HepG2 (cell line): ENCODE measurements around the gene RSAD2. TPM values are rescaled to one million over a fixed set of nuclear protein-coding genes. Genes with fewer than 3 reads are reported as not detected.

Experiments used
- ATAC-seq: fragments of 200-7000 bp; cut with Tn5 transposase; 3 replicates; pipeline ENCODE4 v1.9.1; 2020; ENCODE audit warnings: mild to moderate bottlenecking, moderate library complexity
- BruUV-seq: library from RNA; stranded (reverse); fragments of 400-500 nt; replicated peaks from 2 replicates; lab custom pipeline; 2021; lab: Mats Ljungman, UMichigan
- CTCF ChIA-PET: fragments of 300-600 bp; formaldehyde crosslinking; extraction: SDS; loops from one replicate; lab custom pipeline; 2021; ENCODE audit warnings: low total read pairs, inconsistent platforms, low intra/inter-chr PET ratio; lab: Yijun Ruan, JAX
- POLR2A ChIA-PET: fragments of 350-600 bp; sonication (Branson Sonifier 250); formaldehyde crosslinking; loops from one replicate; lab custom pipeline; 2020; ENCODE audit warnings: antibody characterized with exemption, inconsistent platforms; lab: Yijun Ruan, JAX
- DNase-seq: peaks from one replicate; pipeline ENCODE4 v3.0.0-alpha.2; 2015; ENCODE audit warnings: low spot score
- FAIRE-seq: peaks from 3 replicates; lab custom pipeline; 2011; peaks lifted over from hg19 to GRCh38; lab: Jason Lieb, UNC
- H2AFZ ChIP-seq: one replicate; pipeline ENCODE4 v1.6.1; 2011; ENCODE audit warnings: low read length, inconsistent platforms
- H3K27ac ChIP-seq: fragments of 300-600 bp; 3 replicates; pipeline ENCODE4 v1.8.0; 2011; ENCODE audit warnings: mixed run types, mild to moderate bottlenecking, mixed read lengths, low read length, inconsistent platforms; ENCODE audit not compliant: insufficient read depth; ENCODE audit errors: extremely low read length
- H3K27me3 ChIP-seq, 2 experiments: fragments of 200-600 bp in 1 of 2; 2 replicates in 1 of 2; 3 replicates in 1 of 2; pipeline versions ENCODE4 v1.6.0 to v1.8.0; 2011; ENCODE audit warnings: low read length in 2 of 2, mild to moderate bottlenecking in 2 of 2, moderate library complexity in 2 of 2, inconsistent platforms in 1 of 2; ENCODE audit not compliant: insufficient read depth in 2 of 2, control insufficient read depth in 1 of 2
- H3K36me3 ChIP-seq, 2 experiments: fragments of 200-600 bp in 1 of 2; replicated peaks in 1 of 2; 2 replicates in 1 of 2; 3 replicates in 1 of 2; pipeline versions ENCODE4 v1.5.1 to v1.8.0; 2011; ENCODE audit warnings: low read length in 2 of 2, inconsistent platforms in 1 of 2; ENCODE audit not compliant: insufficient read depth in 2 of 2, control insufficient read depth in 1 of 2
- H3K4me1 ChIP-seq: 2 replicates; pipeline ENCODE4 v1.5.1; 2012; ENCODE audit warnings: low read length, inconsistent platforms; ENCODE audit not compliant: insufficient read depth
- H3K4me2 ChIP-seq: 2 replicates; pipeline ENCODE4 v1.6.0; 2011; ENCODE audit warnings: low read depth, low read length, inconsistent platforms
- H3K4me3 ChIP-seq, 3 experiments: fragments of 200-600 bp in 1 of 3; sonication (generic), shearing (Covaris generic) in 1 of 3; replicated peaks in 1 of 3; 2 replicates each; pipeline ENCODE4 v1.5.1; 2011 to 2016; ENCODE audit warnings: low read length in 3 of 3, inconsistent platforms in 2 of 3, low read depth in 2 of 3, mild to moderate bottlenecking in 2 of 3, control low read depth in 1 of 3, mixed read lengths in 1 of 3; ENCODE audit not compliant: insufficient read depth in 1 of 3
- H3K79me2 ChIP-seq: one replicate; pipeline ENCODE4 v1.6.1; 2011; ENCODE audit warnings: low read length, inconsistent platforms; ENCODE audit not compliant: insufficient read depth
- H3K9ac ChIP-seq: 2 replicates; pipeline ENCODE4 v1.6.0; 2011; ENCODE audit warnings: mild to moderate bottlenecking, low read depth, low read length, inconsistent platforms; ENCODE audit not compliant: insufficient read depth
- H3K9me3 ChIP-seq: 2 replicates; pipeline ENCODE4 v1.5.1; 2012; ENCODE audit warnings: mild to moderate bottlenecking, low read length
- H4K20me1 ChIP-seq: 2 replicates; pipeline ENCODE4 v1.6.0; 2011; ENCODE audit warnings: inconsistent platforms, mild to moderate bottlenecking, low read length, moderate library complexity; ENCODE audit not compliant: insufficient read depth
- HNF4A ChIP-seq: sonication (generic); formaldehyde crosslinking; IDR thresholded peaks from 2 replicates; pipeline ENCODE4 v1.4.0; 2020; ENCODE audit warnings: missing genetic modification reagents
- MBD4 ChIP-seq: IDR thresholded peaks from 2 replicates; pipeline ENCODE4 v1.6.1; 2012; ENCODE audit warnings: low read length, inconsistent platforms, borderline replicate concordance
- RCOR2 ChIP-seq: IDR thresholded peaks from 2 replicates; pipeline ENCODE4 v1.6.1; 2016; ENCODE audit warnings: missing biosample characterization, missing genetic modification reagents
- RERE ChIP-seq: IDR thresholded peaks from 2 replicates; pipeline ENCODE4 v1.6.1; 2016; ENCODE audit warnings: low read depth, missing genetic modification reagents, missing compliant biosample characterization
- ZNF766 ChIP-seq: sonication (generic); formaldehyde crosslinking; IDR thresholded peaks from 2 replicates; pipeline ENCODE4 v1.5.0; 2020; ENCODE audit warnings: missing genetic modification reagents, borderline replicate concordance
- in situ Hi-C: cut with HindIII; loops from 2 replicates; pipeline ENCODE4 v1.10.0; 2017; ENCODE audit warnings: low pct_unique_long_range_greater_than_20kb; ENCODE audit not compliant: extremely low pct_ligation_motif_present
- intact Hi-C: fragments of 100-400 bp; cut with micrococcal nuclease; formaldehyde crosslinking; loops from one replicate; pipeline ENCODE4 v1.10.0; 2022; ENCODE audit not compliant: unreplicated experiment
- polyA plus RNA-seq, 8 experiments: library from polyadenylated mRNA; depleted of rRNA in 3 of 8; stranded (reverse) in 7 of 8; unstranded in 1 of 8; fragments of >200 nt; fragmentation: Illumina TruSeq in 4 of 8; extraction: Trizol in 4 of 8; gene quantifications; 2 replicates each; pipeline versions ENCODE4 v1.2.1 to v1.2.3, GENCODE V29; 2011 to 2016; ENCODE audit warnings: low read depth in 4 of 8, missing spikeins in 1 of 8, mixed read lengths in 1 of 8; ENCODE audit not compliant: insufficient read depth in 1 of 8
- total RNA-seq, 5 experiments: library from RNA; depleted of rRNA; stranded (reverse); fragments of >200 nt; fragmentation: Illumina TruSeq; extraction: Trizol; gene quantifications; 2 replicates each; pipeline ENCODE4 v1.2.3, GENCODE V29; 2016; ENCODE audit warnings: low read depth in 1 of 5
- TF ChIP-seq, protein P1 (sequence below): IDR thresholded peaks from 2 replicates; pipeline ENCODE4 v1.6.1; 2016
- TF ChIP-seq, protein P2 (sequence below): sonication (generic); formaldehyde crosslinking; IDR thresholded peaks from 2 replicates; pipeline ENCODE4 v1.4.0; 2020; ENCODE audit warnings: mild to moderate bottlenecking, missing genetic modification reagents

RSAD2 gene
- total and polyA plus RNA-seq, 2 of the 13 experiments (the other 11 are each of a cell fraction or from before 2014, with no cell fraction given), result 0.11 TPM; not detected in 1

DNA sequence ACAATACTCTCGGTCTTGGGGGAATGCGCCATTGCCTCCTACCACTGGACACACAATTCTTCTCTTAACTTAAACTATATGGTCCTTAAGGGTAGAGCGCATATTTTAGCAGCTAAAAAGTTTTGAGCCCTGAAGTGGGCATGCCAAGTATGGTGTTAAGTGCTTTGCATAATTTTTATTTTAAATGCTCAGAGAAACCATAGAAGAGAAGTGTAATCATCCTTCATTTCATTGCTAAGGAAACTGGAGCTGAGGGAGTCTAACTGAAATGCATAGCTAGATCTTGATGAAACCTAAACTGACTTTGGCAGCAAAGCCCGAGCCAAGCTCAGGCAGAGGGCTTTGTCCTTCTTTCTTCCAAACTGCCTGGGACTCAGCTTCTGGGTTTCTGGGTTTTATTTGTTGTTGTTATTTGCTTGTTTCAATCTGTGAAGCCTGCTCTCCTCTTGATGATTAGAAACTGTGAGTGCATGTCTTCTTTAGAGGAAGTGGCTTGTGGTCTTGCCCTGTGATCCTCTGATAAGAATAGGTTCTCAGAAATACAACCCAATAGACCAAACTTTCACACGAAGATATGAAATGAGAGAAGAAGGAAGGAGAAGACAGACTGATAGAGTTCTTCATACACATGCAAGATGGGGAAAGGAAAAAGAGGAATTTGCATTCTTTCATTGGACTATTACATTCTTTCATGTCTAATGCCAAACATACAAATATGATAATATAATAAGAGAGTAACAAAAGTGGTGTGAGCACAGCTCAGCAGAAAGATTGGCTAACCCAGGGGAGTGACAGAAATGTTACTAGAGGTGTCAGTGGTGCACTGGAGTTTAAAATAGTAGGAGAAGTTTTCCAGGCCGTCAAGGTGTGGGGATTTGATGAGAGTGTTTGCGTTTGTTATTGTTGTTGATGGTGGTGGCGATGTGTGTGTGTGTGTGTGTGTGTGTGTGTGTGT is 32.1 kb downstream of the RSAD2 start (continued):
- TF ChIP-seq RERE (CRISPR knock-in tag) (no peak), MBD4 (no peak), HNF4A (no peak), ZNF766 (CRISPR knock-in tag) (no peak)

DNA sequence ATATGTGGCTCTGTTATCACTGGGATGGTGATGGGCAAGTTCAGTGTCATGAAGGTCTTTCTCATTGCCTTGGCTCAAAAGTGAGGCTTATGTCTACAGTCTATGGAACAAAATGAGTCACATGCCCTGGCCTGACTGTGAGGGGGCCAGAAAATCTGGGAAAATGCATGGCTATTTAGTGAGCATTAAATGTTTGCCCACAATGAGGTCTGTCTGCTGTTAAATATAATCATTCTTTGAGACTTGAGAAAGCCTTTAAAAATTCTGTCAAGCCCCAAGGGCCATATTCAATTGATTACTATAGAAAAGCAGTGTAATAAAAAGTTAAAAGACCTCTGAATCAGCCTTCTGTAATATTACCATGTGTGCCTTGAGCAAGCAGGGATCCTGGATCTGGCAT is 34.1 kb downstream of the RSAD2 start:
- no peaks in the 10 kb centered on the region for H3K36me3 ChIP-seq
- in situ Hi-C loops (no loop called here), intact Hi-C loops (no loop called here)
- H3K27me3 ChIP-seq, result peaks cover 1 to 48% of the 10 kb centered on the region in 2 experiments; a peak in 3 of 5 replicates
- ChIA-PET CTCF (no interaction called here), POLR2A (no interaction called here)
- no peaks in the 10 kb centered on the region for H3K9me3 ChIP-seq
- H3K9ac ChIP-seq, result no peak overlapping the region
- peaks cover 28% of the 10 kb centered on the region for H3K4me1 ChIP-seq
- ATAC-seq (no peak), FAIRE-seq (no peak), DNase-seq (no peak)
- no peak overlapping the region for H3K4me3 ChIP-seq
- no peak overlapping the region for H3K27ac ChIP-seq
- H4K20me1 ChIP-seq, result no peaks in the 10 kb centered on the region
- BruUV-seq, result no TSS peak
- H3K4me2 ChIP-seq, result no peak overlapping the region
- H2AFZ ChIP-seq, result no peak overlapping the region
- H3K79me2 ChIP-seq, result no peaks in the 10 kb centered on the region
- no peak for TF ChIP-seq RCOR2 (CRISPR knock-in tag)
- TF ChIP-seq, protein P1, sequence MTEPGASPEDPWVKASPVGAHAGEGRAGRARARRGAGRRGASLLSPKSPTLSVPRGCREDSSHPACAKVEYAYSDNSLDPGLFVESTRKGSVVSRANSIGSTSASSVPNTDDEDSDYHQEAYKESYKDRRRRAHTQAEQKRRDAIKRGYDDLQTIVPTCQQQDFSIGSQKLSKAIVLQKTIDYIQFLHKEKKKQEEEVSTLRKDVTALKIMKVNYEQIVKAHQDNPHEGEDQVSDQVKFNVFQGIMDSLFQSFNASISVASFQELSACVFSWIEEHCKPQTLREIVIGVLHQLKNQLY (CRISPR knock-in tag), result no peak
- TF ChIP-seq, protein P2, sequence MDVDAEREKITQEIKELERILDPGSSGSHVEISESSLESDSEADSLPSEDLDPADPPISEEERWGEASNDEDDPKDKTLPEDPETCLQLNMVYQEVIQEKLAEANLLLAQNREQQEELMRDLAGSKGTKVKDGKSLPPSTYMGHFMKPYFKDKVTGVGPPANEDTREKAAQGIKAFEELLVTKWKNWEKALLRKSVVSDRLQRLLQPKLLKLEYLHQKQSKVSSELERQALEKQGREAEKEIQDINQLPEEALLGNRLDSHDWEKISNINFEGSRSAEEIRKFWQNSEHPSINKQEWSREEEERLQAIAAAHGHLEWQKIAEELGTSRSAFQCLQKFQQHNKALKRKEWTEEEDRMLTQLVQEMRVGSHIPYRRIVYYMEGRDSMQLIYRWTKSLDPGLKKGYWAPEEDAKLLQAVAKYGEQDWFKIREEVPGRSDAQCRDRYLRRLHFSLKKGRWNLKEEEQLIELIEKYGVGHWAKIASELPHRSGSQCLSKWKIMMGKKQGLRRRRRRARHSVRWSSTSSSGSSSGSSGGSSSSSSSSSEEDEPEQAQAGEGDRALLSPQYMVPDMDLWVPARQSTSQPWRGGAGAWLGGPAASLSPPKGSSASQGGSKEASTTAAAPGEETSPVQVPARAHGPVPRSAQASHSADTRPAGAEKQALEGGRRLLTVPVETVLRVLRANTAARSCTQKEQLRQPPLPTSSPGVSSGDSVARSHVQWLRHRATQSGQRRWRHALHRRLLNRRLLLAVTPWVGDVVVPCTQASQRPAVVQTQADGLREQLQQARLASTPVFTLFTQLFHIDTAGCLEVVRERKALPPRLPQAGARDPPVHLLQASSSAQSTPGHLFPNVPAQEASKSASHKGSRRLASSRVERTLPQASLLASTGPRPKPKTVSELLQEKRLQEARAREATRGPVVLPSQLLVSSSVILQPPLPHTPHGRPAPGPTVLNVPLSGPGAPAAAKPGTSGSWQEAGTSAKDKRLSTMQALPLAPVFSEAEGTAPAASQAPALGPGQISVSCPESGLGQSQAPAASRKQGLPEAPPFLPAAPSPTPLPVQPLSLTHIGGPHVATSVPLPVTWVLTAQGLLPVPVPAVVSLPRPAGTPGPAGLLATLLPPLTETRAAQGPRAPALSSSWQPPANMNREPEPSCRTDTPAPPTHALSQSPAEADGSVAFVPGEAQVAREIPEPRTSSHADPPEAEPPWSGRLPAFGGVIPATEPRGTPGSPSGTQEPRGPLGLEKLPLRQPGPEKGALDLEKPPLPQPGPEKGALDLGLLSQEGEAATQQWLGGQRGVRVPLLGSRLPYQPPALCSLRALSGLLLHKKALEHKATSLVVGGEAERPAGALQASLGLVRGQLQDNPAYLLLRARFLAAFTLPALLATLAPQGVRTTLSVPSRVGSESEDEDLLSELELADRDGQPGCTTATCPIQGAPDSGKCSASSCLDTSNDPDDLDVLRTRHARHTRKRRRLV (CRISPR knock-in tag), result no peak
